CD4-positive, alpha-beta T cell (primary cell): ENCODE data around the gene ANKS1B. TPM values are rescaled to one million over a fixed set of nuclear protein-coding genes. Genes with fewer than 3 reads are reported as not detected.

ENCODE experiments used
- ATAC-seq: fragments of 200-7000 bp; cut with Tn5 transposase; one replicate; pipeline ENCODE4 v1.10.0; 2022; ENCODE audit warnings: mild to moderate bottlenecking; ENCODE audit not compliant: poor library complexity
- CTCF ChIA-PET: fragments of 350-600 bp; sonication (Branson Sonifier 250); formaldehyde crosslinking; loops from one replicate; lab custom pipeline; 2021; ENCODE audit warnings: antibody characterized with exemption, inconsistent platforms; lab: Charles Lee
- POLR2A ChIA-PET: fragments of 350-600 bp; sonication (Branson Sonifier 250); formaldehyde crosslinking; loops from one replicate; lab custom pipeline; 2021; ENCODE audit warnings: antibody characterized with exemption, inconsistent platforms; lab: Charles Lee
- DNase-seq, 14 experiments: peaks; one replicate each; pipeline ENCODE4 v3.0.0-alpha.2; 2013 to 2020; ENCODE audit warnings: mixed read lengths in 2 of 14
- H3K27ac ChIP-seq, 2 donors: one replicate each; pipeline versions ENCODE4 v1.5.1 to v1.7.0; 2013; ENCODE audit warnings: low read length in 2 of 2, low read depth in 1 of 2, mild to moderate bottlenecking in 1 of 2
- H3K27me3 ChIP-seq, 2 experiments: 1 replicate in 1 of 2; 2 replicates in 1 of 2; pipeline versions ENCODE4 v1.6.1 to v1.7.0; 2013; ENCODE audit warnings: low read length in 2 of 2, control low read depth in 1 of 2, mild to moderate bottlenecking in 1 of 2, moderate library complexity in 1 of 2; ENCODE audit not compliant: insufficient read depth in 2 of 2, control insufficient read depth in 1 of 2
- H3K36me3 ChIP-seq: one replicate; pipeline ENCODE4 v1.6.1; 2013; ENCODE audit warnings: low read length, control low read depth; ENCODE audit not compliant: insufficient read depth
- H3K4me1 ChIP-seq: one replicate; pipeline ENCODE4 v1.6.1; 2013; ENCODE audit warnings: low read length, control low read depth; ENCODE audit not compliant: insufficient read depth
- H3K4me3 ChIP-seq: one replicate; pipeline ENCODE4 v1.5.1; 2013; ENCODE audit warnings: mild to moderate bottlenecking, low read length, moderate library complexity
- H3K9me3 ChIP-seq, 2 experiments: 1 replicate in 1 of 2; 2 replicates in 1 of 2; pipeline versions ENCODE4 v1.6.1 to v1.7.0; 2013; ENCODE audit warnings: low read length in 2 of 2, mild to moderate bottlenecking in 2 of 2, control low read depth in 1 of 2, moderate library complexity in 1 of 2; ENCODE audit not compliant: control insufficient read depth in 1 of 2, insufficient read depth in 1 of 2
- H3K27ac Mint-ChIP-seq: one replicate; pipeline ENCODE4 v1.8.0; 2020; ENCODE audit warnings: mixed read lengths
- H3K27me3 Mint-ChIP-seq: one replicate; pipeline ENCODE4 v1.8.0; 2021; ENCODE audit warnings: mixed read lengths
- H3K36me3 Mint-ChIP-seq: one replicate; pipeline ENCODE4 v1.8.0; 2021; ENCODE audit warnings: low read depth, mixed read lengths
- H3K4me1 Mint-ChIP-seq: one replicate; pipeline ENCODE4 v1.8.0; 2021; ENCODE audit warnings: low read depth, mixed read lengths
- H3K4me3 Mint-ChIP-seq: one replicate; pipeline ENCODE4 v1.8.0; 2020; ENCODE audit warnings: mild to moderate bottlenecking, mixed read lengths
- H3K9me3 Mint-ChIP-seq: one replicate; pipeline ENCODE4 v1.8.0; 2020; ENCODE audit warnings: mixed read lengths
- CTCF ChIP-seq: fragments of 200-600 bp; IDR thresholded peaks from one replicate; pipeline ENCODE4 v1.8.0; 2022; ENCODE audit warnings: antibody characterized with exemption, mild to moderate bottlenecking
- intact Hi-C, 2 experiments: fragments of 100-400 bp; cut with DNase I in 1 of 2; cut with micrococcal nuclease in 1 of 2; formaldehyde crosslinking; loops; one replicate each; pipeline versions ENCODE4 v1.15.1 to v1.9.0; 2023 to 2025; cut with DNase I, micrococcal nuclease
- total RNA-seq, 174 experiments: library from RNA in 2 of 174; stranded (reverse) in 2 of 174; gene quantifications; one replicate each; pipeline ENCODE4 v1.2.3 and lab custom pipeline; 2021 to 2026

ANKS1B gene
- total RNA-seq, 2 experiments from 2014 or later = 0.16 to 1.1 TPM

- Mint-ChIP-seq H3K4me3 (no peak overlapping the region), H3K27me3 (peaks cover 24% of the 10 kb centered on the region), H3K4me1 (no peaks in the 10 kb centered on the region), H3K36me3 (no peaks in the 10 kb centered on the region), H3K27ac (no peak overlapping the region), H3K9me3 (no peaks in the 10 kb centered on the region)
- H3K4me1 ChIP-seq = no peaks in the 10 kb centered on the region
- H3K36me3 ChIP-seq = no peaks in the 10 kb centered on the region
- ChIA-PET POLR2A (no interaction called here), CTCF (no interaction called here)
- H3K27ac ChIP-seq = no peak overlapping the region
- no peak overlapping the region for H3K4me3 ChIP-seq
- intact Hi-C loops = no loop called here
- peaks cover 0 to 4% of the 10 kb centered on the region in 2 experiments for H3K27me3 ChIP-seq
- no peak for ATAC-seq
- no peaks in the 10 kb centered on the region for H3K9me3 ChIP-seq
- no peak for DNase-seq
- TF ChIP-seq CTCF = no peak
Measured at GRCh38 chr12:98788396-98788795, 1196.3 kb downstream of the ANKS1B start.

- Histone ChIP-seq H3K27ac (no peak overlapping the region), H3K27me3 (peaks cover 0 to 4% of the 10 kb centered on the region in 2 experiments), H3K4me3 (no peak overlapping the region), H3K4me1 (no peaks in the 10 kb centered on the region), H3K36me3 (no peaks in the 10 kb centered on the region), H3K9me3 (no peaks in the 10 kb centered on the region)
- ChIA-PET CTCF (no interaction called here), POLR2A (no interaction called here)
- no peak for TF ChIP-seq CTCF
- Mint-ChIP-seq H3K4me3 (no peak overlapping the region), H3K4me1 (no peaks in the 10 kb centered on the region), H3K27me3 (peaks cover 34% of the 10 kb centered on the region), H3K27ac (no peak overlapping the region), H3K36me3 (no peaks in the 10 kb centered on the region), H3K9me3 (no peaks in the 10 kb centered on the region)
- no peak for ATAC-seq
- no peak for DNase-seq
- intact Hi-C loops = no loop called here
Measured at GRCh38 chr12:98786653-98787052, 1198.1 kb downstream of the ANKS1B start.

- Histone ChIP-seq H3K9me3 (no peaks in the 10 kb centered on the region), H3K4me1 (no peaks in the 10 kb centered on the region), H3K4me3 (no peak overlapping the region), H3K27ac (no peak overlapping the region), H3K27me3 (no peaks in the 10 kb centered on the region), H3K36me3 (no peaks in the 10 kb centered on the region)
- TF ChIP-seq CTCF = no peak
- ChIA-PET CTCF (no interaction called here), POLR2A (no interaction called here)
- Mint-ChIP-seq H3K4me1 (no peaks in the 10 kb centered on the region), H3K27ac (no peak overlapping the region), H3K36me3 (no peaks in the 10 kb centered on the region), H3K9me3 (no peaks in the 10 kb centered on the region), H3K27me3 (peaks cover 29% of the 10 kb centered on the region), H3K4me3 (no peak overlapping the region)
- ATAC-seq (no peak), DNase-seq (no peak)
- intact Hi-C loops = no loop called here
Measured at GRCh38 chr12:98783420-98783819, 1201.3 kb downstream of the ANKS1B start.
